OCI-LY1 (cell line): ENCODE results near the gene S100A9.

ENCODE experiments used
- EZH2 ChIP-seq: fragments of 200-600 bp; sonication (generic), shearing (Covaris generic); IDR thresholded peaks from 2 replicates; pipeline ENCODE4 v1.8.0; 2017; ENCODE audit warnings: borderline replicate concordance, mixed run types, mild to moderate bottlenecking, antibody characterized with exemption, low read length, moderate library complexity, mixed read lengths
- TF ChIP-seq, protein P1 (sequence below): fragments of 200-600 bp; sonication (generic), shearing (Covaris generic); IDR thresholded peaks from 2 replicates; pipeline ENCODE4 v1.5.1; 2017; ENCODE audit warnings: mild to moderate bottlenecking, antibody characterized with exemption, low read length, moderate library complexity, mixed read lengths

DNA sequence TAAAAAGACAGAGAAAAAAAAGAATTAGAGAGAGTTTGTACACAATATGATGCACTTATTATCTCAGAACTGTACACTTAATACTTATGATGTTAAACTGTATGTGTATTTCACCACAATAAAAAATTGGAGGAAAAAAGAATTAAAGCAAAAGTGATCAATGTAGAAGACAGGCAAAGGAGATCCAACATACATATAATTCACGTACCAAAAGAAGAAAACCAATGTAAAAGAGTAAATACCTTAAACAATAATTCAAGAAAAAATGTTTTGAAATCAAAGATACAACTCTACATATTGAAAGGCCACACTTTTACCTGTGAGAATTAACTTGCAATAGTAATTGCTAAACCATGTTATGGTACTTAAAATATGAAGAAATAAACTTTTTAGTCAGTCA is 35.1 kb upstream of the S100A9 start:
- TF ChIP-seq, protein P1, sequence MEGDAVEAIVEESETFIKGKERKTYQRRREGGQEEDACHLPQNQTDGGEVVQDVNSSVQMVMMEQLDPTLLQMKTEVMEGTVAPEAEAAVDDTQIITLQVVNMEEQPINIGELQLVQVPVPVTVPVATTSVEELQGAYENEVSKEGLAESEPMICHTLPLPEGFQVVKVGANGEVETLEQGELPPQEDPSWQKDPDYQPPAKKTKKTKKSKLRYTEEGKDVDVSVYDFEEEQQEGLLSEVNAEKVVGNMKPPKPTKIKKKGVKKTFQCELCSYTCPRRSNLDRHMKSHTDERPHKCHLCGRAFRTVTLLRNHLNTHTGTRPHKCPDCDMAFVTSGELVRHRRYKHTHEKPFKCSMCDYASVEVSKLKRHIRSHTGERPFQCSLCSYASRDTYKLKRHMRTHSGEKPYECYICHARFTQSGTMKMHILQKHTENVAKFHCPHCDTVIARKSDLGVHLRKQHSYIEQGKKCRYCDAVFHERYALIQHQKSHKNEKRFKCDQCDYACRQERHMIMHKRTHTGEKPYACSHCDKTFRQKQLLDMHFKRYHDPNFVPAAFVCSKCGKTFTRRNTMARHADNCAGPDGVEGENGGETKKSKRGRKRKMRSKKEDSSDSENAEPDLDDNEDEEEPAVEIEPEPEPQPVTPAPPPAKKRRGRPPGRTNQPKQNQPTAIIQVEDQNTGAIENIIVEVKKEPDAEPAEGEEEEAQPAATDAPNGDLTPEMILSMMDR: no peak
- TF ChIP-seq EZH2: no peak
